B cell (primary cell): Measurements from ENCODE around the gene ASB15. TPM values are rescaled to one million over a fixed set of nuclear protein-coding genes. Genes with fewer than 3 reads are reported as not detected.

Source experiments
- ATAC-seq: fragments of 200-7000 bp; cut with Tn5 transposase; one replicate; pipeline ENCODE4 v1.10.0; 2021; ENCODE audit warnings: low read depth, mild to moderate bottlenecking, moderate number of reproducible peaks, moderate library complexity
- CTCF ChIA-PET: fragments of 350-600 bp; sonication (Branson Sonifier 250); formaldehyde crosslinking; loops from one replicate; lab custom pipeline; 2021; ENCODE audit warnings: antibody characterized with exemption, inconsistent platforms; lab: Charles Lee
- POLR2A ChIA-PET: fragments of 350-600 bp; sonication (Branson Sonifier 250); formaldehyde crosslinking; loops from one replicate; lab custom pipeline; 2021; ENCODE audit warnings: antibody characterized with exemption; lab: Charles Lee
- DNase-seq: peaks from one replicate; pipeline ENCODE4 v3.0.0; 2013
- H2AFZ ChIP-seq: 2 replicates; pipeline ENCODE4 v1.6.1; 2012; ENCODE audit warnings: mild to moderate bottlenecking, low read depth, low read length; ENCODE audit not compliant: insufficient read depth, poor library complexity, severe bottlenecking
- H3K27ac ChIP-seq, 2 donors: 1 replicate in 1 of 2; 2 replicates in 1 of 2; pipeline ENCODE4 v1.5.1; 2012 to 2013; ENCODE audit warnings: low read length in 2 of 2, mild to moderate bottlenecking in 2 of 2, moderate library complexity in 1 of 2
- H3K27me3 ChIP-seq, 4 experiments: fragments of 200-600 bp in 1 of 4; sonication (generic) in 1 of 4; replicated peaks in 1 of 4; 1 replicate in 2 of 4; 2 replicates in 2 of 4; pipeline versions ENCODE4 v1.6.1 to v1.7.0; 2013 to 2016; ENCODE audit warnings: low read length in 3 of 4, mild to moderate bottlenecking in 2 of 4, mixed read lengths in 1 of 4, moderate library complexity in 1 of 4; ENCODE audit not compliant: insufficient read depth in 4 of 4, control insufficient read depth in 3 of 4; ENCODE audit errors: control extremely low read depth in 1 of 4
- H3K36me3 ChIP-seq, 2 experiments: replicated peaks in 1 of 2; 1 replicate in 1 of 2; 2 replicates in 1 of 2; pipeline versions ENCODE4 v1.6.1 to v1.7.1; 2013; ENCODE audit warnings: low read length in 1 of 2; ENCODE audit not compliant: insufficient read depth in 2 of 2, control insufficient read depth in 1 of 2; ENCODE audit errors: control extremely low read depth in 1 of 2, extremely low read depth in 1 of 2
- H3K4me1 ChIP-seq, 2 donors: fragments of 200-600 bp in 1 of 2; sonication (generic) in 1 of 2; 1 replicate in 1 of 2; 2 replicates in 1 of 2; pipeline versions ENCODE4 v1.5.1 to v1.6.1; 2013 to 2017; ENCODE audit warnings: low read length in 2 of 2; ENCODE audit not compliant: control insufficient read depth in 2 of 2, insufficient read depth in 2 of 2
- H3K4me2 ChIP-seq: replicated peaks from 2 replicates; pipeline ENCODE3; 2012; ENCODE audit warnings: mild to moderate bottlenecking, low read depth, low read length; ENCODE audit not compliant: poor library complexity, severe bottlenecking
- H3K4me3 ChIP-seq, 5 experiments: fragments of 200-600 bp in 1 of 5; sonication (generic) in 1 of 5; 1 replicate in 3 of 5; 2 replicates in 2 of 5; pipeline versions ENCODE4 v1.5.1 to v1.7.0; 2011 to 2016; ENCODE audit warnings: low read length in 4 of 5, mild to moderate bottlenecking in 4 of 5, low read depth in 2 of 5, control low read depth in 1 of 5, moderate library complexity in 1 of 5; ENCODE audit not compliant: insufficient read depth in 1 of 5; ENCODE audit errors: control extremely low read depth in 1 of 5, extremely low read depth in 1 of 5
- H3K79me2 ChIP-seq: fragments of 200-600 bp; sonication (generic); one replicate; pipeline ENCODE4 v1.6.0; 2016; ENCODE audit warnings: low read length; ENCODE audit not compliant: control insufficient read depth, insufficient read depth
- H3K9ac ChIP-seq: fragments of 200-600 bp; sonication (generic); 2 replicates; pipeline ENCODE4 v1.6.1; 2017; ENCODE audit warnings: mild to moderate bottlenecking, low read length, moderate library complexity
- H3K9me3 ChIP-seq, 3 donors: one replicate each; pipeline versions ENCODE4 v1.6.1 to v1.7.1; 2013; ENCODE audit warnings: low read length in 2 of 3; ENCODE audit not compliant: control insufficient read depth in 2 of 3, insufficient read depth in 1 of 3; ENCODE audit errors: control extremely low read depth in 1 of 3
- H4K20me1 ChIP-seq: 2 replicates; pipeline ENCODE4 v1.6.0; 2012; ENCODE audit warnings: mild to moderate bottlenecking, low read length; ENCODE audit not compliant: insufficient read depth, control insufficient read depth, poor library complexity, severe bottlenecking
- H3K27ac Mint-ChIP-seq: one replicate; pipeline ENCODE4 v1.8.0; 2021; ENCODE audit warnings: mixed read lengths
- H3K27me3 Mint-ChIP-seq: one replicate; pipeline ENCODE4 v1.8.0; 2021; ENCODE audit warnings: mixed read lengths
- H3K4me1 Mint-ChIP-seq: one replicate; pipeline ENCODE4 v1.8.0; 2021; ENCODE audit warnings: mixed read lengths
- H3K4me3 Mint-ChIP-seq: one replicate; pipeline ENCODE4 v1.8.0; 2021; ENCODE audit warnings: mixed read lengths
- H3K9me3 Mint-ChIP-seq: one replicate; pipeline ENCODE4 v1.8.0; 2022; ENCODE audit warnings: mixed read lengths; ENCODE audit not compliant: insufficient read depth
- EZH2 ChIP-seq: IDR thresholded peaks from 2 replicates; pipeline ENCODE4 v1.6.1; 2012; ENCODE audit warnings: borderline replicate concordance, low read depth, mild to moderate bottlenecking, moderate library complexity, low read length; ENCODE audit not compliant: insufficient read depth, poor library complexity, severe bottlenecking
- WGBS: methylation state at CpG from one replicate; pipeline ENCODE4 v1.1.5; 2013; ENCODE audit warnings: missing lambda C conversion rate; ENCODE audit not compliant: insufficient coverage; 5-methylcytosine and 5-hydroxymethylcytosine counted together
- intact Hi-C: fragments of 100-400 bp; cut with micrococcal nuclease; formaldehyde crosslinking; loops from one replicate; pipeline ENCODE4 v1.10.0; 2022
- polyA plus RNA-seq: library from polyadenylated mRNA; depleted of rRNA; stranded (reverse); fragments of >200 nt; gene quantifications from 2 replicates; pipeline ENCODE4 v1.2.3, GENCODE V29; 2012
- total RNA-seq, 2 donors: library from RNA; stranded (reverse); fragments of 120-200 nt in 1 of 2; gene quantifications; 1 replicate in 1 of 2; 2 replicates in 1 of 2; pipeline versions ENCODE4 v1.2.3 to v1.2.4, GENCODE V29; 2013 to 2022
- TF ChIP-seq, protein P1 (sequence below): fragments of 200-600 bp; IDR thresholded peaks from one replicate; pipeline ENCODE4 v1.8.0; 2022; ENCODE audit warnings: antibody characterized with exemption, mild to moderate bottlenecking

ASB15 gene
- total and polyA plus RNA-seq, 2 donors (not counting 1 experiment from before 2014, with no cell fraction given): not detected

DNA sequence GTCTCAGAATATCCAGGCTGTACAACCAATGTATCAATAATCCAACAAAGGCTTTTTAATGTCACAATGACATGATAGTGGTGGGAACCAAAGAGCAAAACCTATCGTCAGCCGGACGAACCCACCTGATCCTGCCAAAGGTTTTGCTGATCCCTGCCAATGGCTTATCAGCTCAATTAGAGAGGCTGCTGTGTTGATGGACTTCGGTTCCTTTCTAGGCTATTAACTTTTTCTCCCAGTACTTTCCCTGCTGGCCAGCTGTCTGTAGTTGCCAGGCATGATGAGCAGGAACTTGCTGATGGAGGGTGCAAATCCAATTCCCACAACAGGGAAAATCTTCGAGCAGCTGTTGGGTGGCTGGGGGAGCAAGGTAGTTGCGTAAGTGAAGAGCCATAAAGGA lies 56.4 kb downstream of the ASB15 start:
- Histone ChIP-seq H3K4me2 (no peak overlapping the region), H3K4me3 (no peak overlapping the region), H3K79me2 (no peaks in the 10 kb centered on the region), H3K4me1 (no peaks in the 10 kb centered on the region), H3K9ac (no peak overlapping the region), H3K9me3 (no peaks in the 10 kb centered on the region), H3K27me3 (peaks cover 0 to 4% (median 0%) of the 10 kb centered on the region in 4 experiments), H2AFZ (no peak overlapping the region), H3K27ac (no peak overlapping the region), H3K36me3 (no peaks in the 10 kb centered on the region), H4K20me1 (no peaks in the 10 kb centered on the region)
- H3K9me3 Mint-ChIP-seq: no peaks in the 10 kb centered on the region
- DNase-seq (no peak), ATAC-seq (no peak)
- no peak overlapping the region for H3K27ac Mint-ChIP-seq
- CTCF ChIA-PET: no interaction called here
- peaks cover 34% of the 10 kb centered on the region for H3K27me3 Mint-ChIP-seq
- intact Hi-C loops: no loop called here
- POLR2A ChIA-PET: no interaction called here
- H3K4me3 Mint-ChIP-seq: no peak overlapping the region
- WGBS: 100% methylated on average over 4 of the region's 6 CpGs
- H3K4me1 Mint-ChIP-seq: no peaks in the 10 kb centered on the region
- TF ChIP-seq EZH2: no peak
- TF ChIP-seq, protein P1, sequence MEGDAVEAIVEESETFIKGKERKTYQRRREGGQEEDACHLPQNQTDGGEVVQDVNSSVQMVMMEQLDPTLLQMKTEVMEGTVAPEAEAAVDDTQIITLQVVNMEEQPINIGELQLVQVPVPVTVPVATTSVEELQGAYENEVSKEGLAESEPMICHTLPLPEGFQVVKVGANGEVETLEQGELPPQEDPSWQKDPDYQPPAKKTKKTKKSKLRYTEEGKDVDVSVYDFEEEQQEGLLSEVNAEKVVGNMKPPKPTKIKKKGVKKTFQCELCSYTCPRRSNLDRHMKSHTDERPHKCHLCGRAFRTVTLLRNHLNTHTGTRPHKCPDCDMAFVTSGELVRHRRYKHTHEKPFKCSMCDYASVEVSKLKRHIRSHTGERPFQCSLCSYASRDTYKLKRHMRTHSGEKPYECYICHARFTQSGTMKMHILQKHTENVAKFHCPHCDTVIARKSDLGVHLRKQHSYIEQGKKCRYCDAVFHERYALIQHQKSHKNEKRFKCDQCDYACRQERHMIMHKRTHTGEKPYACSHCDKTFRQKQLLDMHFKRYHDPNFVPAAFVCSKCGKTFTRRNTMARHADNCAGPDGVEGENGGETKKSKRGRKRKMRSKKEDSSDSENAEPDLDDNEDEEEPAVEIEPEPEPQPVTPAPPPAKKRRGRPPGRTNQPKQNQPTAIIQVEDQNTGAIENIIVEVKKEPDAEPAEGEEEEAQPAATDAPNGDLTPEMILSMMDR: no peak

DNA sequence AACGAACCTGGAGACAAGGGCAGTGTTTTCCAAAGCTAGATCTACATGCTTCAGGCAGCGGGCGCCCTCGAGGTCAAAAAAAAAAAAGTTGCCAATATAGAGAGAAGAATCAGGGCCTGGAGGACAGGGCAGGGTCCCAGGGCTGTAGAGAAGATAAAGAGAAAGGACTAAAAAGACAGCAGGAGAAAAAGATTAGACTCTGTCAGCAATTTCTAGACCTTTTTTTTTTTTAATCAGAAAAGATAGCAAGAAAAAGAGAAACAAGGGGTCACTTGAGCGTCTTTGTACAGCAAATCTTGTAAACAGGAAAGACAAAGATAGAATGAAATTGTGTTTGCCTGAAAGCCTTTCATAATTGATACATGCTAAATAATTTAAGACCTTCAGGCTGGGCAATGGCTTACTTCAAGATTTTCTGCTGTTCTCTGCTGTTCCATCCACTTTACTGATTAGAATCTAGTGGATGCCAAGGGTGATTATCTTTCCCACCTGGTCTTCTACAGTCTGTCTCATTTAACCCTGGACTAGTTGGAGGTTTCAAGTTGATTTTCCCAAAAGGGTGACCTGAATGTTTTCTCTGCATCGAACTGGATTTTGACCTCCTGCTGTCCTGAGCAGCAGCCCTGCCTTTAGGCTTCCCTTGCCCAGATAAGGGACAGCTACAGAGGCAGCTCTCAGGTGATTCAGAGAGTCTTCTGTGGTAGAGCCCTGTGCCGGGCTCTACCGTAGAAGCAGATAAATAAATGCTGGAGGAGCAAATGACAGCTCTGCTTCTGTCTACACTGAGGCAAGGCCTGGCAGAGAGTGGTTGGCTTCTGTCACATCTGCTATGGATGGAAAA lies 59.1 kb downstream of the ASB15 start:
- Histone ChIP-seq H3K4me2 (no peak overlapping the region), H3K4me3 (no peak overlapping the region), H3K9ac (no peak overlapping the region), H3K27me3 (peaks cover 0 to 4% (median 0%) of the 10 kb centered on the region in 4 experiments), H3K9me3 (no peaks in the 10 kb centered on the region), H3K27ac (no peak overlapping the region), H4K20me1 (no peaks in the 10 kb centered on the region), H3K79me2 (no peaks in the 10 kb centered on the region), H3K36me3 (no peaks in the 10 kb centered on the region), H3K4me1 (no peaks in the 10 kb centered on the region), H2AFZ (no peak overlapping the region)
- 73% methylated on average over 7 of the region's 8 CpGs for WGBS
- no peak overlapping the region for H3K27ac Mint-ChIP-seq
- H3K4me3 Mint-ChIP-seq: no peak overlapping the region
- intact Hi-C loops: no loop called here
- H3K4me1 Mint-ChIP-seq: no peaks in the 10 kb centered on the region
- H3K27me3 Mint-ChIP-seq: peaks cover 35% of the 10 kb centered on the region
- CTCF ChIA-PET: no interaction called here
- TF ChIP-seq EZH2: no peak
- TF ChIP-seq, protein P1: no peak
- POLR2A ChIA-PET: no interaction called here
- H3K9me3 Mint-ChIP-seq: no peaks in the 10 kb centered on the region
- DNase-seq (no peak), ATAC-seq (no peak)
